ENCODE results near the gene PHF2.

- TF ChIP-seq, protein P1, sequence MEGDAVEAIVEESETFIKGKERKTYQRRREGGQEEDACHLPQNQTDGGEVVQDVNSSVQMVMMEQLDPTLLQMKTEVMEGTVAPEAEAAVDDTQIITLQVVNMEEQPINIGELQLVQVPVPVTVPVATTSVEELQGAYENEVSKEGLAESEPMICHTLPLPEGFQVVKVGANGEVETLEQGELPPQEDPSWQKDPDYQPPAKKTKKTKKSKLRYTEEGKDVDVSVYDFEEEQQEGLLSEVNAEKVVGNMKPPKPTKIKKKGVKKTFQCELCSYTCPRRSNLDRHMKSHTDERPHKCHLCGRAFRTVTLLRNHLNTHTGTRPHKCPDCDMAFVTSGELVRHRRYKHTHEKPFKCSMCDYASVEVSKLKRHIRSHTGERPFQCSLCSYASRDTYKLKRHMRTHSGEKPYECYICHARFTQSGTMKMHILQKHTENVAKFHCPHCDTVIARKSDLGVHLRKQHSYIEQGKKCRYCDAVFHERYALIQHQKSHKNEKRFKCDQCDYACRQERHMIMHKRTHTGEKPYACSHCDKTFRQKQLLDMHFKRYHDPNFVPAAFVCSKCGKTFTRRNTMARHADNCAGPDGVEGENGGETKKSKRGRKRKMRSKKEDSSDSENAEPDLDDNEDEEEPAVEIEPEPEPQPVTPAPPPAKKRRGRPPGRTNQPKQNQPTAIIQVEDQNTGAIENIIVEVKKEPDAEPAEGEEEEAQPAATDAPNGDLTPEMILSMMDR (IDR thresholded peaks at IDR 0.05) = no peak
- TF ChIP-seq, protein P2, sequence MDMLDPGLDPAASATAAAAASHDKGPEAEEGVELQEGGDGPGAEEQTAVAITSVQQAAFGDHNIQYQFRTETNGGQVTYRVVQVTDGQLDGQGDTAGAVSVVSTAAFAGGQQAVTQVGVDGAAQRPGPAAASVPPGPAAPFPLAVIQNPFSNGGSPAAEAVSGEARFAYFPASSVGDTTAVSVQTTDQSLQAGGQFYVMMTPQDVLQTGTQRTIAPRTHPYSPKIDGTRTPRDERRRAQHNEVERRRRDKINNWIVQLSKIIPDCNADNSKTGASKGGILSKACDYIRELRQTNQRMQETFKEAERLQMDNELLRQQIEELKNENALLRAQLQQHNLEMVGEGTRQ (CRISPR knock-in tag; IDR thresholded peaks at IDR 0.05) = no peak
- TF ChIP-seq FOXP1 (CRISPR knock-in tag; IDR thresholded peaks at IDR 0.05; ENCODE audit: borderline replicate concordance) (no peak), NR1H2 (CRISPR knock-in tag; IDR thresholded peaks at IDR 0.05) (no peak), SP1 (CRISPR knock-in tag; conservative IDR thresholded peaks at IDR 0.05) (no peak), MAX (CRISPR knock-in tag; IDR thresholded peaks at IDR 0.05) (no peak), RELA (CRISPR knock-in tag; IDR thresholded peaks at IDR 0.05; ENCODE audit: borderline replicate concordance) (no peak), TCF7 (CRISPR knock-in tag; IDR thresholded peaks at IDR 0.05; ENCODE audit: low read depth) (no peak), SMAD3 (CRISPR knock-in tag; IDR thresholded peaks at IDR 0.05; ENCODE audit: borderline replicate concordance) (no peak)
- TF ChIP-seq, protein P3, sequence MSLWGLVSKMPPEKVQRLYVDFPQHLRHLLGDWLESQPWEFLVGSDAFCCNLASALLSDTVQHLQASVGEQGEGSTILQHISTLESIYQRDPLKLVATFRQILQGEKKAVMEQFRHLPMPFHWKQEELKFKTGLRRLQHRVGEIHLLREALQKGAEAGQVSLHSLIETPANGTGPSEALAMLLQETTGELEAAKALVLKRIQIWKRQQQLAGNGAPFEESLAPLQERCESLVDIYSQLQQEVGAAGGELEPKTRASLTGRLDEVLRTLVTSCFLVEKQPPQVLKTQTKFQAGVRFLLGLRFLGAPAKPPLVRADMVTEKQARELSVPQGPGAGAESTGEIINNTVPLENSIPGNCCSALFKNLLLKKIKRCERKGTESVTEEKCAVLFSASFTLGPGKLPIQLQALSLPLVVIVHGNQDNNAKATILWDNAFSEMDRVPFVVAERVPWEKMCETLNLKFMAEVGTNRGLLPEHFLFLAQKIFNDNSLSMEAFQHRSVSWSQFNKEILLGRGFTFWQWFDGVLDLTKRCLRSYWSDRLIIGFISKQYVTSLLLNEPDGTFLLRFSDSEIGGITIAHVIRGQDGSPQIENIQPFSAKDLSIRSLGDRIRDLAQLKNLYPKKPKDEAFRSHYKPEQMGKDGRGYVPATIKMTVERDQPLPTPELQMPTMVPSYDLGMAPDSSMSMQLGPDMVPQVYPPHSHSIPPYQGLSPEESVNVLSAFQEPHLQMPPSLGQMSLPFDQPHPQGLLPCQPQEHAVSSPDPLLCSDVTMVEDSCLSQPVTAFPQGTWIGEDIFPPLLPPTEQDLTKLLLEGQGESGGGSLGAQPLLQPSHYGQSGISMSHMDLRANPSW (CRISPR knock-in tag; conservative IDR thresholded peaks at IDR 0.05; ENCODE audit: low read depth) = no peak
- TF ChIP-seq, protein P4, sequence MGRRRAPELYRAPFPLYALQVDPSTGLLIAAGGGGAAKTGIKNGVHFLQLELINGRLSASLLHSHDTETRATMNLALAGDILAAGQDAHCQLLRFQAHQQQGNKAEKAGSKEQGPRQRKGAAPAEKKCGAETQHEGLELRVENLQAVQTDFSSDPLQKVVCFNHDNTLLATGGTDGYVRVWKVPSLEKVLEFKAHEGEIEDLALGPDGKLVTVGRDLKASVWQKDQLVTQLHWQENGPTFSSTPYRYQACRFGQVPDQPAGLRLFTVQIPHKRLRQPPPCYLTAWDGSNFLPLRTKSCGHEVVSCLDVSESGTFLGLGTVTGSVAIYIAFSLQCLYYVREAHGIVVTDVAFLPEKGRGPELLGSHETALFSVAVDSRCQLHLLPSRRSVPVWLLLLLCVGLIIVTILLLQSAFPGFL (CRISPR knock-in tag; IDR thresholded peaks at IDR 0.05; ENCODE audit: borderline replicate concordance) = no peak
These were observed 48.0 kb downstream of the PHF2 start for GRCh38 chr9:93624431-93624834.
